HG03064 (cell line): ENCODE results near the gene CHRNA3.

Experiments
- ATAC-seq: cut with Tn5 transposase; IDR thresholded peaks from one replicate; pipeline ENCODE4 v1.9.1; 2021; ENCODE audit warnings: low read depth; ENCODE audit not compliant: unreplicated experiment

Gene CHRNA3

GRCh38 chr15:78620527-78621421 is at the start of gene CHRNA3:
Gene CHRNA3 (minus strand): TSS chr15:78620996. CDS start chr15:78620794, 202 bp downstream.
- ATAC-seq, result no peak

GRCh38 chr15:78668987-78669386 is 48.2 kb upstream of the CHRNA3 start:
- no peak for ATAC-seq

- ATAC-seq, result no peak
These were observed 46.9 kb upstream of the CHRNA3 start for GRCh38 chr15:78667578-78668236.

GRCh38 chr15:78666010-78666409 is 45.2 kb upstream of the CHRNA3 start:
- no peak for ATAC-seq

GRCh38 chr15:78663703-78664102 is 42.9 kb upstream of the CHRNA3 start:
- ATAC-seq, result no peak

GRCh38 chr15:78662028-78662427 is 41.2 kb upstream of the CHRNA3 start:
- no peak for ATAC-seq

- no peak for ATAC-seq
These were observed 40.2 kb upstream of the CHRNA3 start for GRCh38 chr15:78661001-78661400.

- ATAC-seq, result no peak
These were observed 39.8 kb upstream of the CHRNA3 start for GRCh38 chr15:78660584-78660983.

- no peak for ATAC-seq
These were observed 38.0 kb upstream of the CHRNA3 start for GRCh38 chr15:78658823-78659222.

GRCh38 chr15:78654272-78654671 is 33.5 kb upstream of the CHRNA3 start:
- ATAC-seq, result no peak

- ATAC-seq, result no peak
These were observed 31.3 kb upstream of the CHRNA3 start for GRCh38 chr15:78651930-78652615.

- no peak for ATAC-seq
These were observed 30.2 kb upstream of the CHRNA3 start for GRCh38 chr15:78651007-78651406.

GRCh38 chr15:78650022-78650421 is 29.2 kb upstream of the CHRNA3 start:
- ATAC-seq, result no peak

GRCh38 chr15:78645009-78645408 is 24.2 kb upstream of the CHRNA3 start:
- no peak for ATAC-seq

- ATAC-seq, result no peak
These were observed 21.5 kb upstream of the CHRNA3 start for GRCh38 chr15:78642331-78642730.

GRCh38 chr15:78641749-78642275 is 21.0 kb upstream of the CHRNA3 start:
- ATAC-seq, result no peak

GRCh38 chr15:78641102-78641748 is 20.4 kb upstream of the CHRNA3 start, which contains the start of gene CHRNB4:
Gene CHRNB4 (minus strand): TSS chr15:78641210. CDS start chr15:78641133, 77 bp downstream.
- no peak for ATAC-seq

GRCh38 chr15:78640527-78641101 is 19.8 kb upstream of the CHRNA3 start:
- ATAC-seq, result no peak

GRCh38 chr15:78638658-78639314 is 18.0 kb upstream of the CHRNA3 start:
- ATAC-seq, result no peak
